H1 (cell line): Measurements from ENCODE around the gene MTX2. TPM values are rescaled to one million over a fixed set of nuclear protein-coding genes. Genes with fewer than 3 reads are reported as not detected.

Experiments
- CTCF ChIA-PET: fragments of 300-600 bp; sonication (Branson Sonifier 250); formaldehyde crosslinking; loops from one replicate; lab custom pipeline; 2021; ENCODE audit not compliant: partially characterized antibody; lab: Charles Lee
- POLR2A ChIA-PET: fragments of 300-600 bp; sonication (Branson Sonifier 250); formaldehyde crosslinking; loops from one replicate; lab custom pipeline; 2021; ENCODE audit warnings: inconsistent platforms; ENCODE audit not compliant: partially characterized antibody; lab: Charles Lee
- DNase-seq, 2 experiments: peaks; one replicate each; pipeline versions ENCODE4 v3.0.0 to v3.0.0-alpha.2; 2010 to 2022; ENCODE audit warnings: low spot score in 2 of 2, low read depth in 1 of 2, mixed read lengths in 1 of 2
- FAIRE-seq: peaks from 2 replicates; lab custom pipeline; 2011; peaks lifted over from hg19 to GRCh38; lab: Jason Lieb, UNC
- H2AFZ ChIP-seq: 2 replicates; pipeline ENCODE4 v1.8.1; 2012; ENCODE audit warnings: low read length, inconsistent platforms
- H2AK5ac ChIP-seq: 2 replicates; pipeline ENCODE4 v1.6.1; 2013; ENCODE audit warnings: low read depth, low read length
- H2BK120ac ChIP-seq: replicated peaks from 2 replicates; pipeline ENCODE3; 2013; ENCODE audit warnings: low read depth, low read length, inconsistent platforms
- H2BK12ac ChIP-seq: 2 replicates; pipeline ENCODE4 v1.6.1; 2013; ENCODE audit warnings: low read depth, low read length
- H2BK15ac ChIP-seq: 2 replicates; pipeline ENCODE4 v1.6.1; 2013; ENCODE audit warnings: low read length
- H2BK20ac ChIP-seq: 2 replicates; pipeline ENCODE4 v1.6.1; 2013; ENCODE audit warnings: low read length
- H2BK5ac ChIP-seq: 2 replicates; pipeline ENCODE4 v1.6.1; 2013; ENCODE audit warnings: low read depth, low read length
- H3K14ac ChIP-seq: 2 replicates; pipeline ENCODE4 v1.6.1; 2013; ENCODE audit warnings: inconsistent platforms; ENCODE audit not compliant: insufficient read length
- H3K18ac ChIP-seq: 2 replicates; pipeline ENCODE4 v1.6.1; 2013; ENCODE audit warnings: low read length; ENCODE audit errors: extremely low read depth
- H3K23ac ChIP-seq: 2 replicates; pipeline ENCODE4 v1.6.1; 2013; ENCODE audit warnings: inconsistent platforms; ENCODE audit not compliant: insufficient read length
- H3K23me2 ChIP-seq: 2 replicates; pipeline ENCODE4 v1.6.1; 2013; ENCODE audit warnings: low read depth, low read length
- H3K27ac ChIP-seq: 2 replicates; pipeline ENCODE4 v1.6.1; 2011; ENCODE audit warnings: low read depth, low read length, inconsistent platforms
- H3K27me3 ChIP-seq, 4 experiments: replicated peaks in 1 of 4; 1 replicate in 1 of 4; 2 replicates in 3 of 4; pipeline versions ENCODE4 v1.6.1 to v1.8.1; 2011 to 2013; ENCODE audit warnings: low read length in 3 of 4, mild to moderate bottlenecking in 3 of 4, inconsistent platforms in 2 of 4, mixed read lengths in 2 of 4, moderate library complexity in 1 of 4; ENCODE audit not compliant: control insufficient read depth in 3 of 4, insufficient read depth in 3 of 4; ENCODE audit errors: extremely low read depth in 1 of 4
- H3K36me3 ChIP-seq, 4 experiments: 2 replicates each; pipeline versions ENCODE4 v1.6.1 to v1.8.1; 2011 to 2013; ENCODE audit warnings: mild to moderate bottlenecking in 4 of 4, low read length in 3 of 4, moderate library complexity in 2 of 4, control low read depth in 1 of 4, inconsistent platforms in 1 of 4; ENCODE audit not compliant: insufficient read depth in 4 of 4, control insufficient read depth in 2 of 4
- H3K4ac ChIP-seq: replicated peaks from 2 replicates; pipeline ENCODE3; 2013; ENCODE audit warnings: low read length, low read depth, mixed read lengths, inconsistent platforms; ENCODE audit not compliant: insufficient read length
- H3K4me1 ChIP-seq, 4 experiments: replicated peaks in 1 of 4; 1 replicate in 1 of 4; 2 replicates in 3 of 4; pipeline versions ENCODE4 v1.6.1 to v1.8.1; 2011 to 2013; ENCODE audit warnings: low read length in 3 of 4, inconsistent platforms in 2 of 4, mixed read lengths in 1 of 4; ENCODE audit not compliant: insufficient read depth in 4 of 4, control insufficient read depth in 3 of 4
- H3K4me2 ChIP-seq, 2 experiments: 2 replicates each; pipeline versions ENCODE4 v1.6.1 to v1.8.1; 2011 to 2013; ENCODE audit warnings: low read depth in 2 of 2, low read length in 2 of 2, control low read depth in 1 of 2, inconsistent platforms in 1 of 2, mild to moderate bottlenecking in 1 of 2; ENCODE audit not compliant: insufficient read depth in 1 of 2
- H3K4me3 ChIP-seq, 4 experiments: fragments of 200-600, 300-600 bp in 1 of 4; sonication (generic), shearing (Covaris generic), sonication (Bioruptor Twin) in 1 of 4; 2 replicates each; pipeline versions ENCODE4 v1.5.1 to v1.8.1; 2011 to 2016; ENCODE audit warnings: low read length in 4 of 4, low read depth in 3 of 4, control low read depth in 2 of 4, inconsistent platforms in 2 of 4, mild to moderate bottlenecking in 2 of 4, mixed read lengths in 1 of 4, moderate library complexity in 1 of 4; ENCODE audit not compliant: insufficient read depth in 2 of 4; ENCODE audit errors: extremely low read depth in 1 of 4
- H3K56ac ChIP-seq: replicated peaks from 2 replicates; pipeline ENCODE3; 2013; ENCODE audit warnings: low read depth, mild to moderate bottlenecking, mixed read lengths, low read length, inconsistent platforms; ENCODE audit not compliant: insufficient read length
- H3K79me1 ChIP-seq: 2 replicates; pipeline ENCODE4 v1.6.1; 2013; ENCODE audit warnings: low read depth, low read length, control low read depth
- H3K79me2 ChIP-seq, 2 experiments: 2 replicates each; pipeline versions ENCODE4 v1.6.1 to v1.8.1; 2012 to 2013; ENCODE audit warnings: low read length in 2 of 2, mild to moderate bottlenecking in 2 of 2, inconsistent platforms in 1 of 2; ENCODE audit not compliant: insufficient read depth in 2 of 2, control insufficient read depth in 1 of 2
- H3K9ac ChIP-seq, 4 experiments: replicated peaks in 1 of 4; 1 replicate in 1 of 4; 2 replicates in 3 of 4; pipeline versions ENCODE4 v1.6.1 to v1.8.1; 2011 to 2013; ENCODE audit warnings: low read depth in 3 of 4, low read length in 3 of 4, control low read depth in 2 of 4, mild to moderate bottlenecking in 2 of 4, moderate library complexity in 2 of 4, inconsistent platforms in 1 of 4; ENCODE audit errors: extremely low read depth in 1 of 4
- H3K9me3 ChIP-seq, 2 experiments: 2 replicates each; pipeline versions ENCODE4 v1.6.1 to v1.8.1; 2012 to 2013; ENCODE audit warnings: mild to moderate bottlenecking in 2 of 2, moderate library complexity in 2 of 2, control low read depth in 1 of 2, inconsistent platforms in 1 of 2, low read depth in 1 of 2, low read length in 1 of 2, mixed read lengths in 1 of 2; ENCODE audit not compliant: insufficient read depth in 2 of 2
- H4K20me1 ChIP-seq, 2 experiments: replicated peaks in 1 of 2; 2 replicates each; pipeline versions ENCODE3 to v1.8.1; 2011 to 2013; ENCODE audit warnings: inconsistent platforms in 2 of 2, low read length in 2 of 2, mild to moderate bottlenecking in 1 of 2; ENCODE audit not compliant: insufficient read depth in 2 of 2, control insufficient read depth in 1 of 2
- H4K5ac ChIP-seq: 2 replicates; pipeline ENCODE4 v1.6.1; 2013; ENCODE audit warnings: low read length, low read depth, mixed read lengths, inconsistent platforms; ENCODE audit not compliant: insufficient read length
- H4K8ac ChIP-seq: 2 replicates; pipeline ENCODE4 v1.8.0; 2013; ENCODE audit warnings: mild to moderate bottlenecking, moderate library complexity, low read length, inconsistent platforms; ENCODE audit not compliant: insufficient read depth; ENCODE audit errors: extremely low read depth
- H4K91ac ChIP-seq: replicated peaks from 2 replicates; pipeline ENCODE3; 2013; ENCODE audit warnings: low read length, mixed read lengths, inconsistent platforms; ENCODE audit not compliant: insufficient read length
- BCL11A ChIP-seq, 2 experiments: IDR thresholded peaks; one replicate each; pipeline ENCODE4 v1.6.1; 2011; ENCODE audit warnings: low read depth in 2 of 2, low read length in 2 of 2, mild to moderate bottlenecking in 2 of 2
- EP300 ChIP-seq, 2 experiments: IDR thresholded peaks; 1 replicate in 1 of 2; 2 replicates in 1 of 2; pipeline ENCODE4 v1.6.1; 2011 to 2012; ENCODE audit warnings: low read depth in 2 of 2, low read length in 2 of 2, mild to moderate bottlenecking in 2 of 2, borderline replicate concordance in 1 of 2, inconsistent platforms in 1 of 2, moderate library complexity in 1 of 2
- GABPA ChIP-seq: IDR thresholded peaks from 2 replicates; pipeline ENCODE4 v1.6.1; 2011; ENCODE audit warnings: mild to moderate bottlenecking, low read length, moderate library complexity, borderline replicate concordance; ENCODE audit not compliant: insufficient read depth
- NRF1 ChIP-seq: IDR thresholded peaks from 2 replicates; pipeline ENCODE4 v1.6.1; 2011; ENCODE audit warnings: mild to moderate bottlenecking, low read depth, low read length, improper control_type of control experiment
- PHF8 ChIP-seq: fragments of 200-600 bp; sonication (generic); conservative IDR thresholded peaks from 2 replicates; pipeline ENCODE4 v1.7.1; 2012; ENCODE audit warnings: low read depth, mild to moderate bottlenecking, inconsistent platforms, low read length, moderate library complexity
- RAD21 ChIP-seq, 2 experiments: IDR thresholded peaks in 1 of 2; conservative IDR thresholded peaks in 1 of 2; 2 replicates each; pipeline ENCODE4 v1.6.1; 2011; ENCODE audit warnings: low read depth in 2 of 2, low read length in 2 of 2, improper control_type of control experiment in 1 of 2, inconsistent platforms in 1 of 2, mild to moderate bottlenecking in 1 of 2, moderate library complexity in 1 of 2
- YY1 ChIP-seq: IDR thresholded peaks from 2 replicates; pipeline ENCODE4 v1.6.1; 2011; ENCODE audit warnings: low read depth, mild to moderate bottlenecking, low read length
- WGBS, 2 experiments: shearing (Covaris generic) in 1 of 2; methylation state at CpG; one replicate each; pipeline versions ENCODE4 v1.1.6 to v1.1.7; 2013 to 2015; ENCODE audit warnings: low lambda C conversion rate in 2 of 2, mixed read lengths in 2 of 2, inconsistent platforms in 1 of 2, low coverage in 1 of 2, missing lambda C conversion rate in 1 of 2; ENCODE audit not compliant: insufficient replicate concordance in 2 of 2, insufficient coverage in 1 of 2, insufficient read length in 1 of 2; ENCODE audit errors: extremely low coverage in 1 of 2, missing lambda C conversion rate in 1 of 2; 5-methylcytosine and 5-hydroxymethylcytosine counted together
- polyA plus RNA-seq, 7 experiments: library from polyadenylated mRNA; depleted of rRNA in 3 of 7; stranded (reverse) in 5 of 7; unstranded in 2 of 7; fragments of >200 nt in 5 of 7; fragments of 200-250 nt in 2 of 7; gene quantifications; 1 replicate in 5 of 7; 2 replicates in 1 of 7; 4 replicates in 1 of 7; pipeline versions ENCODE4 v1.2.1 to v1.2.3, GENCODE V29; 2011 to 2013; ENCODE audit warnings: missing spikeins in 2 of 7, mixed read lengths in 2 of 7
- total RNA-seq: library from RNA; stranded (reverse); fragmentation: NEBNext Ultra II Directional; extraction: Animal tissue kit (Norgen Biotek cat#: 25700); gene quantifications from 2 replicates; pipeline ENCODE4 v1.2.1, GENCODE V29; 2021
- TF ChIP-seq, protein P1 (sequence below), 3 experiments: IDR thresholded peaks; 1 replicate in 2 of 3; 2 replicates in 1 of 3; pipeline versions ENCODE4 v1.5.1 to v1.6.1; 2011; ENCODE audit warnings: low read length in 3 of 3, mild to moderate bottlenecking in 3 of 3, inconsistent platforms in 2 of 3, low read depth in 1 of 3, moderate library complexity in 1 of 3; ENCODE audit not compliant: insufficient read depth in 1 of 3; ENCODE audit errors: control extremely low read depth in 1 of 3
- TF ChIP-seq, protein P2 (sequence below): IDR thresholded peaks from 2 replicates; pipeline ENCODE4 v1.6.1; 2012; ENCODE audit warnings: inconsistent platforms

MTX2 gene
- total and polyA plus RNA-seq, 2 of the 8 experiments (the other 6 are each of a cell fraction or from before 2014, with no cell fraction given), result 33.5 to 38.3 TPM

GRCh38 chr2:176338395-176338794 is 69.2 kb downstream of the MTX2 start:
- no peaks in the 10 kb centered on the region for H4K20me1 ChIP-seq
- CTCF ChIA-PET, result interaction anchor here (0.6 kb wide), 1 partner anchor 1339 kb away, joined by 5 read pairs; no protein-coding TSS in a partner anchor
- TF ChIP-seq RAD21 (IDR thresholded peaks at IDR 0.05 in 1 of 2, conservative IDR thresholded peaks at IDR 0.05 in 1 of 2; ENCODE audit: low read depth in 2 of 2, low read length in 2 of 2), result no peak
- TF ChIP-seq BCL11A (IDR thresholded peaks at IDR 0.05; ENCODE audit: low read depth in 2 of 2, low read length in 2 of 2), result no peak
- no peak for TF ChIP-seq GABPA
- TF ChIP-seq YY1, result no peak
- TF ChIP-seq, protein P1, sequence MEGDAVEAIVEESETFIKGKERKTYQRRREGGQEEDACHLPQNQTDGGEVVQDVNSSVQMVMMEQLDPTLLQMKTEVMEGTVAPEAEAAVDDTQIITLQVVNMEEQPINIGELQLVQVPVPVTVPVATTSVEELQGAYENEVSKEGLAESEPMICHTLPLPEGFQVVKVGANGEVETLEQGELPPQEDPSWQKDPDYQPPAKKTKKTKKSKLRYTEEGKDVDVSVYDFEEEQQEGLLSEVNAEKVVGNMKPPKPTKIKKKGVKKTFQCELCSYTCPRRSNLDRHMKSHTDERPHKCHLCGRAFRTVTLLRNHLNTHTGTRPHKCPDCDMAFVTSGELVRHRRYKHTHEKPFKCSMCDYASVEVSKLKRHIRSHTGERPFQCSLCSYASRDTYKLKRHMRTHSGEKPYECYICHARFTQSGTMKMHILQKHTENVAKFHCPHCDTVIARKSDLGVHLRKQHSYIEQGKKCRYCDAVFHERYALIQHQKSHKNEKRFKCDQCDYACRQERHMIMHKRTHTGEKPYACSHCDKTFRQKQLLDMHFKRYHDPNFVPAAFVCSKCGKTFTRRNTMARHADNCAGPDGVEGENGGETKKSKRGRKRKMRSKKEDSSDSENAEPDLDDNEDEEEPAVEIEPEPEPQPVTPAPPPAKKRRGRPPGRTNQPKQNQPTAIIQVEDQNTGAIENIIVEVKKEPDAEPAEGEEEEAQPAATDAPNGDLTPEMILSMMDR (IDR thresholded peaks at IDR 0.05; ENCODE audit: control extremely low read depth in 1 of 3, insufficient read depth in 1 of 3, low read depth in 1 of 3, low read length in 3 of 3), result no peak
- no peak for TF ChIP-seq PHF8
- TF ChIP-seq NRF1, result no peak
- no peak for TF ChIP-seq EP300 (IDR thresholded peaks at IDR 0.05; ENCODE audit: borderline replicate concordance in 1 of 2, low read depth in 2 of 2, low read length in 2 of 2)
- TF ChIP-seq, protein P2, sequence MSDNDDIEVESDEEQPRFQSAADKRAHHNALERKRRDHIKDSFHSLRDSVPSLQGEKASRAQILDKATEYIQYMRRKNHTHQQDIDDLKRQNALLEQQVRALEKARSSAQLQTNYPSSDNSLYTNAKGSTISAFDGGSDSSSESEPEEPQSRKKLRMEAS, result no peak

More at GRCh38 chr2:176338395-176338794, 69.2 kb downstream of the MTX2 start:
- DNase-seq (no peak), FAIRE-seq (no peak)
- H3K14ac ChIP-seq, result no peak overlapping the region
- H2BK15ac ChIP-seq, result no peak overlapping the region
- H2BK12ac ChIP-seq, result no peak overlapping the region
- H3K9me3 ChIP-seq, result peaks cover 3 to 6% of the 10 kb centered on the region in 2 experiments; a peak in 1 of 4 replicates
- no peak overlapping the region for H4K8ac ChIP-seq
- H2BK120ac ChIP-seq, result no peak overlapping the region
- H4K5ac ChIP-seq, result no peak overlapping the region
- H3K4me3 ChIP-seq, result no peak overlapping the region
- H3K79me2 ChIP-seq, result no peaks in the 10 kb centered on the region
- no peak overlapping the region for H3K27ac ChIP-seq
- H2AFZ ChIP-seq, result no peak overlapping the region
- no peak overlapping the region for H2AK5ac ChIP-seq
- peaks cover 0 to 17% (median 8%) of the 10 kb centered on the region in 4 experiments; a peak in 4 of 8 replicates for H3K36me3 ChIP-seq
- no peak overlapping the region for H4K91ac ChIP-seq
- POLR2A ChIA-PET, result interaction anchor here (0.7 kb wide), 1 partner anchor 11 kb away, joined by 4 read pairs; no protein-coding TSS in a partner anchor
- H3K9ac ChIP-seq, result no peak overlapping the region
- H3K56ac ChIP-seq, result no peak overlapping the region
- H3K18ac ChIP-seq, result no peak overlapping the region
- no peaks in the 10 kb centered on the region for H3K79me1 ChIP-seq
- no peak overlapping the region for H3K4me2 ChIP-seq
- H3K4ac ChIP-seq, result no peak overlapping the region
- 92% methylated on average over 3 of the region's 3 CpGs; no CpG with 5 or more reads in 1 of the 2 experiments for WGBS, 2 experiments
- H2BK20ac ChIP-seq, result no peak overlapping the region
- H3K27me3 ChIP-seq, result no peaks in the 10 kb centered on the region
- no peaks in the 10 kb centered on the region for H3K4me1 ChIP-seq
- H2BK5ac ChIP-seq, result no peak overlapping the region
- H3K23me2 ChIP-seq, result no peaks in the 10 kb centered on the region
- H3K23ac ChIP-seq, result no peak overlapping the region
